HepG2 (cell line): ENCODE measurements around the gene CFAP69. TPM values are rescaled to one million over a fixed set of nuclear protein-coding genes. Genes with fewer than 3 reads are reported as not detected.

Source experiments
- ARID4A ChIP-seq: sonication (generic); formaldehyde crosslinking; IDR thresholded peaks from 2 replicates; pipeline ENCODE4 v1.5.0; 2020; ENCODE audit warnings: mild to moderate bottlenecking, missing genetic modification reagents, borderline replicate concordance
- BCLAF1 ChIP-seq: fragments of 450-650 bp; IDR thresholded peaks from 2 replicates; pipeline ENCODE4 v1.6.1; 2017; ENCODE audit warnings: mild to moderate bottlenecking
- HNRNPLL ChIP-seq: fragments of 200-400 bp; formaldehyde crosslinking; IDR thresholded peaks from 2 replicates; pipeline ENCODE4 v1.6.1; 2017; ENCODE audit warnings: mild to moderate bottlenecking, low read depth, low read length; ENCODE audit not compliant: poor library complexity, severe bottlenecking
- MXD3 ChIP-seq: IDR thresholded peaks from 2 replicates; pipeline ENCODE4 v1.6.1; 2016; ENCODE audit warnings: mild to moderate bottlenecking, missing biosample characterization, missing genetic modification reagents
- POGK ChIP-seq: sonication (generic); formaldehyde crosslinking; conservative IDR thresholded peaks from 2 replicates; pipeline ENCODE4 v1.8.0; 2022; ENCODE audit warnings: mild to moderate bottlenecking, moderate library complexity, missing genetic modification reagents
- TFDP2 ChIP-seq: sonication (generic); formaldehyde crosslinking; IDR thresholded peaks from 2 replicates; pipeline ENCODE4 v1.4.0; 2020; ENCODE audit warnings: missing genetic modification reagents
- THYN1 ChIP-seq: sonication (generic); formaldehyde crosslinking; IDR thresholded peaks from 2 replicates; pipeline ENCODE4 v1.8.1; 2023; ENCODE audit warnings: low read depth, mild to moderate bottlenecking, moderate library complexity, missing genetic modification reagents, borderline replicate concordance
- ZMAT3 ChIP-seq: sonication (generic); formaldehyde crosslinking; conservative IDR thresholded peaks from 2 replicates; pipeline ENCODE4 v1.7.0; 2021; ENCODE audit warnings: missing genetic modification reagents
- ZNF230 ChIP-seq: sonication (generic); formaldehyde crosslinking; IDR thresholded peaks from 2 replicates; pipeline ENCODE4 v1.4.0; 2020; ENCODE audit warnings: mild to moderate bottlenecking, missing genetic modification reagents
- ZNF383 ChIP-seq: sonication (generic); formaldehyde crosslinking; IDR thresholded peaks from 2 replicates; pipeline ENCODE4 v1.4.0; 2020; ENCODE audit warnings: missing genetic modification reagents, mild to moderate bottlenecking, borderline replicate concordance
- ZNF414 ChIP-seq: sonication (generic); formaldehyde crosslinking; IDR thresholded peaks from 2 replicates; pipeline ENCODE4 v1.5.0; 2020; ENCODE audit warnings: missing genetic modification reagents
- ZNF430 ChIP-seq: sonication (generic); formaldehyde crosslinking; IDR thresholded peaks from 2 replicates; pipeline ENCODE4 v1.9.0; 2021; ENCODE audit warnings: mild to moderate bottlenecking, missing genetic modification reagents
- ZNF496 ChIP-seq: sonication (generic); formaldehyde crosslinking; IDR thresholded peaks from 2 replicates; pipeline ENCODE4 v1.8.1; 2023; ENCODE audit warnings: mild to moderate bottlenecking, moderate library complexity, missing genetic modification reagents; ENCODE audit not compliant: insufficient replicate concordance
- ZNF775 ChIP-seq: sonication (generic); formaldehyde crosslinking; IDR thresholded peaks from 2 replicates; pipeline ENCODE4 v1.4.0; 2020; ENCODE audit warnings: missing genetic modification reagents, mild to moderate bottlenecking, moderate library complexity, borderline replicate concordance
- polyA plus RNA-seq, 8 experiments: library from polyadenylated mRNA; depleted of rRNA in 3 of 8; stranded (reverse) in 7 of 8; unstranded in 1 of 8; fragments of >200 nt; fragmentation: Illumina TruSeq in 4 of 8; extraction: Trizol in 4 of 8; gene quantifications; 2 replicates each; pipeline versions ENCODE4 v1.2.1 to v1.2.3, GENCODE V29; 2011 to 2016; ENCODE audit warnings: low read depth in 4 of 8, missing spikeins in 1 of 8, mixed read lengths in 1 of 8; ENCODE audit not compliant: insufficient read depth in 1 of 8
- total RNA-seq, 5 experiments: library from RNA; depleted of rRNA; stranded (reverse); fragments of >200 nt; fragmentation: Illumina TruSeq; extraction: Trizol; gene quantifications; 2 replicates each; pipeline ENCODE4 v1.2.3, GENCODE V29; 2016; ENCODE audit warnings: low read depth in 1 of 5

CFAP69 gene
- total and polyA plus RNA-seq, 2 of the 13 experiments (the other 11 are each of a cell fraction or from before 2014, with no cell fraction given), result 2.2 to 4.0 TPM

- TF ChIP-seq TFDP2 (CRISPR knock-in tag), result peak; percentile 87
- peak; percentile 98 for TF ChIP-seq POGK
- peak; percentile 90 for TF ChIP-seq ARID4A (CRISPR knock-in tag)
- TF ChIP-seq ZNF496 (CRISPR knock-in tag), result no peak
- peak; percentile 68 for TF ChIP-seq HNRNPLL
- peak; percentile 72 for TF ChIP-seq MXD3 (CRISPR knock-in tag)
- no peak for TF ChIP-seq ZMAT3 (CRISPR knock-in tag)
- TF ChIP-seq THYN1 (CRISPR knock-in tag), result 0 out of 2 replicates have a peak, but pooled peaks have one; percentile 55
- 0 out of 2 replicates have a peak, but pooled peaks have one; percentile 29 for TF ChIP-seq ZNF775 (CRISPR knock-in tag)
- no peak for TF ChIP-seq BCLAF1
- peak; percentile 80 for TF ChIP-seq ZNF430
- TF ChIP-seq ZNF383 (CRISPR knock-in tag), result peak; percentile 93; the same call in 1 of the 2 replicates
- TF ChIP-seq ZNF230, result peak; percentile 45; the same call in 1 of the 2 replicates
- no peak for TF ChIP-seq ZNF414
Observed at GRCh38 chr7:90211391-90212148, 33.4 kb upstream of the CFAP69 start, which contains the start of gene STEAP2 (continued).
